ENCODE data around the gene MAPK8IP1.

The MAPK8IP1 gene

GRCh38 chr11:45935349-45936064 lies 50.1 kb downstream of the MAPK8IP1 start:
- H3K4me3 ChIP-seq (ENCODE audit: low read length), result no peak overlapping the region
- TF ChIP-seq CTCF (IDR thresholded peaks at IDR 0.05; ENCODE audit: insufficient read depth, low read depth, low read length, missing control alignments), result no peak
- DNase-seq (ENCODE audit: low read depth), result no peak

- no peak for DNase-seq (ENCODE audit: low read depth)
- no peak overlapping the region for H3K4me3 ChIP-seq (ENCODE audit: low read length)
- TF ChIP-seq CTCF (IDR thresholded peaks at IDR 0.05; ENCODE audit: insufficient read depth, low read depth, low read length, missing control alignments), result no peak
Measured at GRCh38 chr11:45936511-45937054, 51.1 kb downstream of the MAPK8IP1 start.

GRCh38 chr11:45937916-45938315 lies 52.5 kb downstream of the MAPK8IP1 start:
- no peak for DNase-seq (ENCODE audit: low read depth)
- no peak overlapping the region for H3K4me3 ChIP-seq (ENCODE audit: low read length)
- TF ChIP-seq CTCF (IDR thresholded peaks at IDR 0.05; ENCODE audit: insufficient read depth, low read depth, low read length, missing control alignments), result no peak

- H3K4me3 ChIP-seq (ENCODE audit: low read length), result no peak overlapping the region
- no peak for DNase-seq (ENCODE audit: low read depth)
- no peak for TF ChIP-seq CTCF (IDR thresholded peaks at IDR 0.05; ENCODE audit: insufficient read depth, low read depth, low read length, missing control alignments)
Measured at GRCh38 chr11:45939836-45940235, 54.4 kb downstream of the MAPK8IP1 start.

GRCh38 chr11:45941285-45941684 lies 55.8 kb downstream of the MAPK8IP1 start:
- TF ChIP-seq CTCF (IDR thresholded peaks at IDR 0.05; ENCODE audit: insufficient read depth, low read depth, low read length, missing control alignments), result no peak
- no peak overlapping the region for H3K4me3 ChIP-seq (ENCODE audit: low read length)
- DNase-seq (ENCODE audit: low read depth), result no peak

- DNase-seq (ENCODE audit: low read depth), result no peak
- no peak for TF ChIP-seq CTCF (IDR thresholded peaks at IDR 0.05; ENCODE audit: insufficient read depth, low read depth, low read length, missing control alignments)
- H3K4me3 ChIP-seq (ENCODE audit: low read length), result no peak overlapping the region
Measured at GRCh38 chr11:45942381-45942780, 56.9 kb downstream of the MAPK8IP1 start.
